GM23248 (cell line): ENCODE results near the gene HAT1.

Experiments used
- EZH2 ChIP-seq: fragments of 200-600 bp; sonication (generic); IDR thresholded peaks from 2 replicates; pipeline ENCODE4 v1.6.1; 2018; ENCODE audit warnings: antibody characterized with exemption, mild to moderate bottlenecking; ENCODE audit not compliant: insufficient read depth, poor library complexity, severe bottlenecking
- EZH2phosphoT487 ChIP-seq: fragments of 200-600 bp; sonication (generic); IDR thresholded peaks from 2 replicates; pipeline ENCODE4 v1.6.1; 2018; ENCODE audit warnings: antibody characterized with exemption, moderate library complexity, mild to moderate bottlenecking, low read depth; ENCODE audit not compliant: insufficient read depth

- no peak for TF ChIP-seq EZH2
- no peak for TF ChIP-seq EZH2phosphoT487
Observed at GRCh38 chr2:171965238-171965637, 43.0 kb downstream of the HAT1 start.
